Retina (tissue), 1 donor: ENCODE data around the gene RYR2.
"Not testable (repeated sequence)": the region's sequence is repeated elsewhere in the genome, so short reads cannot be mapped to it uniquely, and the experiment has no call there.

Source experiments
- DNase-seq: peaks from one replicate; pipeline ENCODE4 v3.0.0-alpha.2; 2016

The RYR2 gene

DNA sequence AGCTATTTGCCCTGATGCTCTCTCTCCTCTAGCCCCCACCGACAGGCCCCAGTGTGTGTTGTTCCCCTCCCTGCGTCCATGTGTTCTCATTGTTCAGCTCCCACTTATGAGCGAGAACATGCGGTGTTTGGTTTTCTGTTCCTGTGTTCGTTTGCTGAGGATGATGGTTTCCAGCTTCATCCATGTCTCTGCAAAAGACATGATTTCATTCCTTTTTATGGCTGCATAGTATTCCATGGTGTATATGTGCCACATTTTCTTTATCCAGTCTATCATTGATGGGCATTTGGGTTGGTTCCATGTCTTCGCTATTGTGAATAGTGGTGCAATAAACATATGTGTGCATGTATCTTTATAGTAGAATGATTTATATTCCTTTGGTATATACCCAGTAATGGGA lies 110.0 kb downstream of the RYR2 start:
- DNase-seq: not testable (repeated sequence)

DNA sequence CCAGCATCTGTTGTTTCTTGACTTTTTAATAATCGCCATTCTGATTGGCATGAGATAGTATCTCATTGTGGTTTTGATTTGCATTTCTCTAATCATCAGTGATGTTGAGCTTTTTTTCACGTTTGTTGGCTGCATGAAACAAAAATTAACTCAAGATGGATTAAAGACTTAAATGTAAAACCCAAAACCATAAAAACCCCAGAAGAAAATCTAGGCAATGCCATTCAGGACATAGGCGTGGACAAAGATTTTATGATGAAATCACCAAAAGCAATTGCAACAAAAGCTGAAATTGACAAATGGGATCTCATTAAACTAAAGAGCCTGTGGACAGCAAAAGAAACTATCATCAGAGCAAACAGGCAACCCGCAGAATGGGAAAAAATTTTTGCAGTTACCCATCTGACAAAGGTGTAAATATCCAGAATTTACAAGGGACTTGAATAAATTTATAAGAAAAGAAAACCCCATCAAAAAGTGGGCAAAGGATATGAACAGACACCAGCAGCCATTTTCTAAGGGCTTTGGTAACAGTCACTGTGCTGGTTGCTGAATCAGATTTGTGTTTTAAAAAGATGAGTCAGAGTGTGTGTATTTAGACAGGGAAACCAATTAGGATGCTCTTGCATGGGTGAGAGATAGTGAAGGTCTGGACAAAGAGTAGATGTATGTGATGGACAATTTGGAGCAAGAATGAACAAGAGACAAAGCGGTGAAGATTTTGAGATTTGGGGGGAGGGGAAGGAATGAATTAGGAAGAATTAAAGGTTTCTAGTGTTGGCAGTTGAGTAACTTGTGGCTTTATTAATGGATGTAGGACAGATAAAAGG lies 110.7 kb downstream of the RYR2 start:
- no peak for DNase-seq

DNA sequence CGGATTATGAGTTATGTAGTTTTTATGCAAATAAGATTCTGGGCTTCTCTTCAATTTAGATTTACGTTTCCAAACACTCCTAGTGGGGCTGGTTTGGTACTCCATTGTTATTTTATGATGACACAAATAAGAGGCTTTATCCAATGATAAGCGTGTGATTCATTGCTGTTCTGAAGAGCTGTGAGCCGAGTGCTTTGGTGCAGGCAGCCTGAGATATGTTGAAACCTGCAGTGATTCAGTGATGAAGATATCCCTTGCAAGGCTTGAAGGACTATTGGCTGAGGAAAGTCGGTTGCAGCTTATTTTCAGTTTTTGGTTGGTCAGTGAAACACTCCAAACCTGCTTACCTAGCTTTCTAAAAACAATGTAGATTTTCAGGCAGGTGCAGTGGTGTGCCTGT lies 112.2 kb downstream of the RYR2 start:
- no peak for DNase-seq

DNA sequence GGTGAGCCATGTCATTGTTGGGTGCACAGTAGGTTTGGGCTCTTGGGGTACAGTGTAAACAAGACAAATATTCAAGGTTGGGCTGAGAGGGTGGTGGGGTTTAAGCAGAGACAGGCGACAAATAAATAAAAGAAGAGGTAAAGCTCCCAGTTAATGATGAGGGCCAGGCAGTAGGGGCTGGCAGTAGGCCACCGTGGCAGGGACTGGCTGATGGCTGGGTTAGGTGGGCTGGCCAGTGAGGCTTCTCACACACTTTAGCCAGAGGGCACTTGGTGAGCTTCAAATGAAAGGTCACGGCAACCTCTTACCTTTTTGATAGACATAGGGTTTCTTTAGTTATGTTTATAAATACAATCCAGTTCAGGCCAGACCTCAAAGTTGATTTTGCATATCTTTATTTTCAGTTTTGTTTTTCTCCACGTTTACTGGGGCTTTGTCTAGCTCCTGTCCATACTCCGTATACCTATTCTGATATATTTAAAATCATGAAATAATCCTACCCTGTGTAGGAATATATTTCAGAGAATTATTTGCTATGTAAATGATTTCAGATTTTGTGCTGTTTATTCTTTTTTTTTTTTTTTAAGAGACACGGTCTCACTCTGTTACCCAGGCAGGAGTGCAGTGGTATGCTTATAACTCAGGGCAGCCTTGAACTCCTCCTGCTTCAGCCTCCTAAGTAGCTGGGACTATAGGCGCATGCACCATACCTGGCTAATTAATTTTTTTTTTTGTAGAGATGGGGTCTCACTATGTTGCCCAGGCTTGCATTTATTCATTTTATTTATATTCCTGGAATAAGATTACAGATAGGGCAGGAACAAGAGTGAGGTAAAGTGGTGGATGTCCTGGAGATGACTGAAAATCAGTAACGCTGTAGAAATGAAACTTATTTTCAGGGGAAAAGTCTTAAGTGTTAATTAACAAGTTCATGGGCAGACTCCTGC lies 122.7 kb downstream of the RYR2 start:
- no peak for DNase-seq

DNA sequence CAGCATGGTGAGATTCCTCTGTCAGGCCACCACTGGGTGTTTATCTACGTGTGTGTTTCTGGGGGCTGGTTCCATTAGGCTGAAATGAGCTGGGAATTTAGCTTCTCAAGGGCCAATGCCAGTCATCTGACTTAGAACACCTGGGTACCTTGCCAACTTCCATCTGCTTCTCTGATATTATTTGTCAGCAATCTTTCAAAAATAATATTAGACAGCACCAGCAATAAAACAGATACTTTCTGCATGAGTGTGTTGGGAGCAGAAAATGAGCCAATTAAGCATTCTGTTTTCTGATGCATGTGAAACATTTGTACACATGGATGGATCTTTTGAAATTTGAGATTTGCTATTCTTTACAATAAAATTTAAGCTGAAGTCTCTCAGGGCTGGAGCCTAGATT lies 124.1 kb downstream of the RYR2 start:
- DNase-seq: no peak

DNA sequence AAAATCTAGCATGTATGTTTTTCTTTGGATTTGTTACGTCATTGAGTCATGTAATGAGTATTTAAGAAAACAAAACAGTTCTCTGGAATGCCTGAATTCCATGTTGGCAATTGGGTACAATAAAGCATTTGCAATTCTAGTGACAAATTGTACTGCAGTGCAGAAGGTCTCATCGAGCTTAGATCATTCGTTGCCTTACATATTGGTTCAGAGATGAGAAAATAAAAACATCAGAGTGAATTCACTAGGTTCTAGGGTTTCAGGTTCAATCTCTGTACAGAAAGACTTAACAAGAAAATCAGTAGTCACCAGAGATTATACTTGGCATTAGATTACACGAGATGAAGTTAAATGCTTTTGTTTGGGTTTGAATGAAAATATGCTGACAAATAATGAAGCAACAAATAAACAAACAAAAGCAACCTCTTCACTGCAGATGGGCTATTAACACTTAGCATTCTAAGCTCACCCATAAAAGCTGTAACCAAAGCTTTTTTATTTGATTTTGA lies 124.7 kb downstream of the RYR2 start:
- DNase-seq: no peak

DNA sequence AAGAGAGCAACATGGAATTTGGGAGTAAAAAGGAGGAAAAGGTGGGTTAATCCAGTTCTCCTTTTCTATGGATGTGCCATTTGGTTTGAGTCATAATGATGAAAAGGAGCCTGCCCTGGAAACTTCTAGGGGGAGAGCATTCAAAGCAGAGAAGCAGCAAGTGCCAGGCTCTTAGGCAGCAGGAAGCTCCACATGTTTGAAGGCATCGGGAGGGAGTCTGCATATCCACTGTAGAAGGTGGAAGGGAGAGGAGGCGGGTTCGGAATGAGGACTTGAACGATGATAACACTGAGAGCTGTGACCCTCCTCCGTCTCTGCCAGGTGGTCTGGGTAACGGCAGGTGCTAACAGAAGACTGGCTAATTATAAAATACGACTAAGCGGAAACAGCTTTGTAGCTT lies 128.2 kb downstream of the RYR2 start:
- no peak for DNase-seq

DNA sequence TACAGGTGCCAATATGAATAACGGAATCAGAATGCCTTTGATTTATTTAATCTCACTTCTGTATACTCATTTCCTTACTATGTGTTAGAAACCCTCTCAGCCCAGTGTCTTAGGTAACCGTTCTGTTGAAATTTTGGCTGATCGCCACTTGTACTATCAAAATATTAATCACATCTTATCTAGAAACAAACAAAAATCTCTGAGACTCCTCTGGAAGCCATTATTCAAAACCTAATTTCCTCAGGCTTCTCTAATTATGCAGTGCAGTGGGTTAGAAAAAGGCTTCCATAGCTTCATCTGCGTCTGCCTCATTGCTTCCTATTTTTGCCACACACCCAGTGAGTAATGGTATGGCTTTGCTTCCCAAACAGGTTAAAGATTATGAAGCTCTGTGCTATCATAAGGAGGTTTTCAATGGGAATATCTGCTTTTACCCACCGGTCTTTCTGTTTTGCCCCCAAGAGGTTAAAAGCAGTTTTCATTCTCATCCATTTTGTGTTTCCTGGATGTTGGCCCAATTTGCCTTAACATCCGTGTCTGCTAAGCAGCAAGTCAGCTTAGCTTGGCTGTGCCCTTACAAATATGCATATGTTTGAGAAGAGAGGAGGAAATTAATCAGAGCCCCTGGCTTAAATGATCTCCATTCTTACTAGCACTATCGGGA lies 129.6 kb downstream of the RYR2 start:
- DNase-seq: peak; percentile 17

DNA sequence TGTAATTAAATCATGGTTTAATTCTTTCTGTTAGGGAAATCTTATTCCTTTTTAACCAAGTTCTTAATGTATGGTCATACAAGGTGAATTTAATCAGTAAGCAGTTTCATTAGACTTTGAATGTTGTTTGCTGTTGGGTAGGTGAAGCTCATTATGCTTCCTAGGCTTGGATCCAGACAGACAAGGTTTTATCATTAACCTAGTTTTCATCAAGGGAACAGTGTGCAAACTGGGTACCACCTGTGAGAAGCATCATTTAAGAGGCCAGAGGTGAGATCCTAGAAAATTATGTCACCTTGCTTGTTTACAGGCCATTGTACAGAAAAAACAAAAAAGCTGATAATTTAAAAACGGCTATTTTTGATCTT lies 130.1 kb downstream of the RYR2 start:
- DNase-seq: no peak

DNA sequence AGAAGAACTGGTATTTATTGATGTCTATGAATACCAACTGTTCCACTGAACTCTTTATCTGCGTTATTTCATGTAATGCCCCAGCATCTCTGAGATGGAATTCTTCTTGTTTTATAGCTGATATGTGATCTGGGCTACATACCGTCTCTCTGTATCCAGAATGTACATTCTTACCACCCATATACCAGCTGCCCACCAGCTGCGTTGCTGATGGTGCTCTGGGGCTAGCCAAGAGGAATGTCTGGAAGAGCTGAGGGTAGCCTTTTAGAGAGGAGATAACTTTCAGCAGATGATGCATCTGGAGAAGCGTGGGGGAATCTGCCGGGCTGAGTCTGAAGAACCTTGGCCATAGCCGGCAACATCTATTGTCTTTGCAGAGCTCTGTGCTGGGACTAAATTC lies 137.5 kb downstream of the RYR2 start:
- DNase-seq: no peak

DNA sequence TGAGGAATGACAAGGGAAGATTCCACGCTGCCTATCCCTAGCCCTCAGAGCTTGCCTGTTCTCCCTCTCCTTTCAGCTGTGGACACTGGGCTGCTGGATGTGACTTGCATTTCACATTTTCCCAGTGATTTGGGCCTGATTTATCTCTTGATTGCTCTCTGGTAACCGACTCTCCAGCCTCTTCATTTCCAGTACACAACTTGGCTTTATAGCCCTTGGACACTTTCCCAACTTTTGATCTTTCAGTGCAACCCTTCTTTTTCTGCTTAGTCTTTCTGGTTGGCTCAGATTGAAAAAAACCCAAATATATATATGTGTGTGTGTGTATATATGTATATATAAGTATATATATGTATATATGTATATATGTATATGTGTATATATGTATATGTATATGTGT lies 138.3 kb downstream of the RYR2 start:
- no peak for DNase-seq

DNA sequence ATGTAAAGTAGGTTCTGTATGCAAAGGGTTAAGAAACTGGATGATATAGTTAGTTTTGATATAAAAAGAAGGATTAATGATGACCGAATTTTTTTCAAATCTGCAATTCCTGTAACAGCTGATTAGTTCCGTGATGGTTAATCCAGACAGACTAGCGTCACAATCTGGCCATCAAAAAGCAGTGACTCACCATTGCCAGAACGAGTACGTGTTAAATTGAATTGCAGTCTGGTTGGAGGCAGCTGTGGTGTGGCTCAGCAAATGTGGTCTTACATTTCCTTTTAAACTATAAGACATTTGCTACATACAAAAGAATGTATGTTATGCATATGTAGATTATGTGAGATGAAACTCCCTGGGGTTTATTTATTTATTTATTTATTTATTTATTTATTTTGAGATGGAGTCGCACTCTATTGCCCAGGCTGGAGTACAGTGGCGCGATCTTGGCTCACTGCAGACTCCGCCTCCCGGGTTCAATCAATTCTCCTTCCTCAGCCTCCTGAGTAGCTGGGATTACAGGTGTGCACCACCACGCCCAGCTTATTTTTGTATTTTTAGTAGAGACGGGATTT lies 139.8 kb downstream of the RYR2 start:
- no peak for DNase-seq

DNA sequence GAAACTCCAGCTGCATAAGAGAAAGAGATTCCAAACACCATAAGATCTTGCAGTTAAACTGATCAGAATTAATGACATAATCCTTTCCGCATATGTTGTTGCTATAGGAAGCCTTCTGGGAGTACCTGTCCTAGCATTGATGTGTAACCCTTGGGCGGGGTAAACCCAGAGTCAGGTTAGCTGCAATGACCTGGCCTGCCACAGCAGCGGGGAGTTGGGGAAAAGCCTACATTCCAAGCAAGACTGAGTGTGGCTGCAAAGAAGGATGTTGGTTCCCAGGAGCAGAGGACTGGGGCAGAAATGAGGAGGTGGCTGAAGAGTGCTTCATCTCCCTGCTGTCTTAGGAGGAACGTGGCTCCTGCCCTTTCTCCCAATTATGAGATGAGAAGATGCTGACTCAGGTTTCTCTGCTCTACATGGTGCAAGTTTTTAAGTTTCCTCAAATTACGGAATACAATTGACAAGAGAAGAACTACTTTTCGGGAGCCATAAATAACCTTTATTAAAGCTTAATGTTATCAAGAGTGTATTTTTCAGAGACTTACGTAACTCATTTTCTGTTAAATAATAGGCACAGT lies 142.1 kb downstream of the RYR2 start:
- DNase-seq: no peak

DNA sequence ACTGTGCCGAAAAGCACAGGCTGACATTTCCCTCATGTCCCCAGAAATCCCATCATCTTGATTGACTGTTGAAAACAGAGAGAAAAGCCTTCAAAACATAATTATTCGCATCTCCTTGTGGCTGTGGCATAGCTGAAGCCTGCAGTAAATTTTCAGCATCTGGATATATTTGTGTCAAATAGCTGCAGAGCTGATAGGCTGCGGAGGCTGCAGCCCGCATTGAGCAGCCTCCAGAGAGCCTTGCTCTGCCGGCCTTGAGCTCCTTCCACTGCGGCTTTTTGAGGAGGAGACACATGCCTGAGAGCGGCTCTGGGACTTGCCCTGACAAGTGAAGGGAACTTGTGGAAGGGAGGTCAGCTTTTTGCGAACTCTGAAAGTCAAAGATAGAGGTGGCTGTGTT lies 144.7 kb downstream of the RYR2 start:
- DNase-seq: no peak

DNA sequence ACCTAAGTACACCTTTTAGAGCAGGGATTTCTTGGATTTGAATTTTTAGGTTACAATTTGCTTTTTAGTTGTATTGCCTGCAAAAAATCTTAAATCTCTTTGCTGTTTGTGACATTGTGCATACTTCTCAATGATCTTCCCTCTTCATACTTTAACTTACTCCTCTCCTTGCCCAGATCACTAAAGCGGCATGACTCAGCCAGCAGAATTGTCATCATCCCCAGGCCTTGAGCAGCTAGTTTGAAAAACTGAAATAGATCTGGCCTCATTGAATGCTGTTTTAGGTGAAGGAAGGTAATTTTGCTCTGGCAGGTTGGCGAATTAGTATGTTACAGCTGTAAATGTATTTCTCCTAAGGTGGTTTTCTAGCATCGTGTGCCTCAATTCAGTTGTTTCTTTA lies 145.9 kb downstream of the RYR2 start:
- no peak for DNase-seq

DNA sequence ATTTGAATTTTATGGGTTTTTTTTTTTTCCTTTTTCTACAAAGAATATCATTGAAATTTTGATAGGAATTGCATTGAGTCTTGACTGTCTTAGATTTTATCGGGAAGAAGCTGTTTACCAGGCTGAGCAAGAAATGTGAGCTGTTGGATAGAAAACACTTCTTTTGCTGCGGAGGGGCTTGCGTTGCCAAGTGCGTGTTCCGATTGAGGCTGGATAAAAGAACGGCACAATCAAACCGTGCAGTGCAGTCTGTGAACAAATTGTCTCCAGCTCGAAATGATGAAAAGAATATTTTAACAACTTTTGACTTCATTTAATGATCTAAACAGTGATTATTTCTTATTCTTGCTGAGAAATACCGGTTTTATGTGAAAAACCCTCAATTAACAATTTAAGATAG lies 149.4 kb downstream of the RYR2 start:
- no peak for DNase-seq

DNA sequence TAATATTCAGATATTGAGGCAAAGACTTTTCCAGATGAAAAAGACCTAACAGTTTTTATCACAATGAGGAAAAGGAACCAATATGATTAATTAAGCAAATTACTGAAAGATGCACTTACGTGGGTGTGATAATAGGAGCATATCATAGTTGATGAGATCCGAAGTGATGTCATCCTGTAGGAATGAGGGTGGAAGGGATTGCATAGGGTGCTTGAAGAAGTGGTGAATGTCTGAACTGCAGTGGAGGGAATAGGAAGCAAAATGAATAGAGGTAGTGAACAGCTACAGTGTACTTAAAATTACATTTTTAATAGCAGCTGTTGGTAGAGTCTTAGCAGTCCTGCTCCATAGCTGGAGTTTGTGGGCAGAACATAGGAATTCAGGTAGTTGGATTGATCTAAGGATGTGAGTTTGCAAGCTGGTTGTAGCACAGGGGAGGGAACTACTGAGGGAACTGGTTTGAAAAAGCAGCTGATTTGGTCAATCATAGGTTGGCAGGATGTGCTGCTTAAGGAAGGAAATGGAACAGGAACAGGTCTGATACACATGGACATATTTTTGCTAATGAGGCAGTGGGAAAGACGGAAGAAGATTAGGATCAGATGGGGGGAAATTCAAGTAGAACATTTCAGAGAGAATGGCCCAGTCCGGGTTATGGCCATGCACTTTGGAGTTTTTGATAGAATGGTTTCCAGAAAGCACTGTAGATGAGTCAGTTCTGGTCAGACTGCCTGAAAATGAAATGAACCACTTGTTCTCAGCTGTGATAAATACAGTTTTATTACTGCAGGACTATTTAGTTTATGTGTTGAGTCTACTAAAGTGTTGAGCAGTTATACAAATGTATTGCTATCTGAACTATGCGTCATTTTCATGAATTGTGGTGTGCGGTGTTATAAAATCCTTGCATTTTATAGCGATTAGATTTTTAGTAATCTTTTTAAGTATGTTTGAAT lies 155.8 kb downstream of the RYR2 start:
- DNase-seq: no peak

DNA sequence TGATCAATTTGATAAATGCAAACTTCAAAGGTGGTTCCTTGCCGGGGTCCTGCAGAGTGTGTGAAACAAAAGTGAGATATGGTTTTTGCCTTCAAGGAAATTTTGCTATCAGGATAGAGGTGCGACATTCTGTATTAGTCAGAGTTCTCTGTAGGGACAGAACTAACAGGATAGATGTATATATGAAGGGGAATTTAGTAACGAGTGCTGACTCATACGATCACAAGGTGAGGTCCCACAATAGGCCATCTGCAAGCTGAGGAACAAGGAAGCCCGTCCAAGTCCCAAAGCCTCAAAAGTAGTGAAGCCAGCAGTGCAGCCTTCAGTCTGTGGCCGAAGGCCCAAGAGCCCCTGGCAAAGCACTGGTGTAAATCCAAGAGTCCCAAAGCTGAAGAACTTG lies 157.0 kb downstream of the RYR2 start:
- DNase-seq: no peak

DNA sequence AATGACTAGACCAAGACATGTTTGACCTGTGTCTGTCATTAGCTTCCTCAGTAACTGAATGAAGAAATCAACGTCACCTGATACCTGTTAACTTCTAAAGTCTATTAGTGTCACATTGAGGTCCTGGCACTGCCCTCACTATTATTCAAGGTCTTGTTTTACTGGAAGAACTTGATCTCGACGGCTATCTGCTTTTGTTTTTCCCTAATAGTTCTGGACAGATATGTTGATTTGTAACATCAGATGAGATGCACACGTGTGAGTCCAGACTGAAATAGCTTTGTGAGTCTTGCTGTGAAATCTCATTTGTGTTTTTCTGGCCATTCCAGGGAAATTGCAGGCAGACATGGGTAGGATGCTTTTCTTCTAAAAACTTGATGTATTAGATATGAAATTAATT lies 159.2 kb downstream of the RYR2 start:
- no peak for DNase-seq

DNA sequence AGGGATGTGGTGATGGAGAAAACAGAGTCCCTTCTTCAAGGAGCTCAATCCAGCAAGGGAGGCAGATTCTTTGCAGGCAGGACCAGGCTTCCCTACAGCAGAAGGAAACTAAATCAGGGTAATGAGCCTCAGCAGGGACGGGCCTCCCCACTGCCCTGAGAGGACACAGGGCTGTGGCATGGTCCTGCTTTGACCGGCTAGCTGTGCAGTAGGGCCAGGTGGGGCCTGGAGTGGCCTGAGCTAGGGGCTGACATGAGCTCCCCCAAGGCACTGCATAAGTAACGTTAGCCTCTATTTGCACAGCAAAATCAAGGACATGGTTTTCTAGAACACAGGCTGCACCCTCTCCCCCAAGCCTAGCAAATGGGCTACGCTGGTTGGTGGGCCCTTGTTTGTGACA lies 162.9 kb downstream of the RYR2 start:
- no peak for DNase-seq

DNA sequence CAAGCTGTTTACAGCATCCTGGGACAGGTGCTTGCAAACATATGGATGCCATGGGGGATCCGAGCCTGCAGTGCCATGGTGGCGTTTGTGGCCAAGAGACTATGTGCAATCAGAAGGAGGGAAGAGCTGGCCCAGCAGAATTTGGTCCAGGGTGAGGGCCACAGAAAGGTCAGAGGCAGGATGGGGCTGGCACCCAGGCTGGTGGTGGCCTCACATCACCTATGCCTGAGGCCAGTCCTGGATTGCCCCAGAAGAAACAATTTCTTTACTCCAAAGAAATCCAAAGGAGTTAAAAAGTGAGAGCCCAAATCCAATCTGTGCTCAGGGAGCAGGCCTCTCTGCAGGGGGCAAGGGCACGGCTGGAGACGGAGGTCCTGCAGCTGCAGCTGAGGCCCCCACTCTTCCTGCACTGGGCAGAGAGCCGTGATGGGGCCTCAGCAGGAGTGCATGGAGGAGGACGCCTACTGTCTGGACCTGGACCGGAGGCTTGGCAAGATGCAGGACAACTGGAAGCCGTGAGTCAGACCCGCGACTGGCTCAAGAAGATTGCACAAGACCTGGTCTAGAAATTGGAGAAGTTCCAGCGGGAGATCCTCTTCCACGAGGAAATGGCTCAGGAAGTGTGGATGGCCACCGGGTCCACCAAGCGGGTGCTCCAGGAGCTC lies 163.5 kb downstream of the RYR2 start:
- no peak for DNase-seq
